ENCODE results near the gene COL6A3.

DNA sequence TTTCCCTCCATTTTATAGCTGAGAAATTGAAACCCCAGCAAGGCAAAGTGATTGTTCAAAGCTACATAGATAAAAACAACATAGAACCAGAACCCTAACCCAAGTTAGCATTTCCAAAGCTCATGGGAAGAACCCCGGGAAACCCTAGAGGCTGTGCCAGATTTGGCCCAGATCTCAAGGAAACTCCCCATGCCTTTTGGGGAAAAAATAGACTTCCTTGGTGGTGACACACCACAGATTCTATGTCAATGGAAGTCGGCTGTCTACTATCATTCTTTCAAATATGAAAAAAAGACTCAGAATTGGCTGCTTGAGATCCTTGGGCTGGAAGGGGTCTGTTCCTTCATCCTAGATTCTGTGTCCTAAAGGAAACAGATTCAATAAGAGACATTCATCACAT lies 8.4 kb downstream of the COL6A3 start:
- TF ChIP-seq, protein P1, sequence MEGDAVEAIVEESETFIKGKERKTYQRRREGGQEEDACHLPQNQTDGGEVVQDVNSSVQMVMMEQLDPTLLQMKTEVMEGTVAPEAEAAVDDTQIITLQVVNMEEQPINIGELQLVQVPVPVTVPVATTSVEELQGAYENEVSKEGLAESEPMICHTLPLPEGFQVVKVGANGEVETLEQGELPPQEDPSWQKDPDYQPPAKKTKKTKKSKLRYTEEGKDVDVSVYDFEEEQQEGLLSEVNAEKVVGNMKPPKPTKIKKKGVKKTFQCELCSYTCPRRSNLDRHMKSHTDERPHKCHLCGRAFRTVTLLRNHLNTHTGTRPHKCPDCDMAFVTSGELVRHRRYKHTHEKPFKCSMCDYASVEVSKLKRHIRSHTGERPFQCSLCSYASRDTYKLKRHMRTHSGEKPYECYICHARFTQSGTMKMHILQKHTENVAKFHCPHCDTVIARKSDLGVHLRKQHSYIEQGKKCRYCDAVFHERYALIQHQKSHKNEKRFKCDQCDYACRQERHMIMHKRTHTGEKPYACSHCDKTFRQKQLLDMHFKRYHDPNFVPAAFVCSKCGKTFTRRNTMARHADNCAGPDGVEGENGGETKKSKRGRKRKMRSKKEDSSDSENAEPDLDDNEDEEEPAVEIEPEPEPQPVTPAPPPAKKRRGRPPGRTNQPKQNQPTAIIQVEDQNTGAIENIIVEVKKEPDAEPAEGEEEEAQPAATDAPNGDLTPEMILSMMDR (conservative IDR thresholded peaks at IDR 0.05 in 1 of 2, IDR thresholded peaks at IDR 0.05 in 1 of 2; ENCODE audit: extremely low read depth in 1 of 2, insufficient read depth in 1 of 2, low read depth in 1 of 2, low read length in 2 of 2), result no peak
- TF ChIP-seq EZH2 (IDR thresholded peaks at IDR 0.05; ENCODE audit: borderline replicate concordance, low read length), result no peak
